Daoy (cell line): ENCODE results near the gene ARNT2. TPM values are rescaled to one million over a fixed set of nuclear protein-coding genes. Genes with fewer than 3 reads are reported as not detected.
"Not testable (repeated sequence)": the region's sequence is repeated elsewhere in the genome, so short reads cannot be mapped to it uniquely, and the experiment has no call there.

Source experiments
- DNase-seq: peaks from one replicate; pipeline ENCODE4 v3.0.0-alpha.2; 2015; ENCODE audit warnings: low read depth
- total RNA-seq: library from RNA; depleted of rRNA; stranded (reverse); fragments of >200 nt; shearing (Covaris generic); gene quantifications from 2 replicates; pipeline ENCODE4 v1.2.3, GENCODE V29; 2014; rRNA removed

ARNT2 gene
- total RNA-seq, result 7.8 and 8.0 TPM in 2 replicates

- peak; percentile 61 for DNase-seq
Observed at GRCh38 chr15:80404057-80404760, at the start of gene ARNT2. Gene ARNT2, plus strand, starts transcription at chr15:80404382. Its CDS starts 134 bp downstream, at chr15:80404516.

GRCh38 chr15:80367094-80367493 is 37.1 kb upstream of the ARNT2 start:
- peak; percentile 50 for DNase-seq

GRCh38 chr15:80367661-80368060 is 36.5 kb upstream of the ARNT2 start:
- DNase-seq, result no peak

GRCh38 chr15:80371924-80372323 is 32.3 kb upstream of the ARNT2 start:
- no peak for DNase-seq

- DNase-seq, result no peak
Observed at GRCh38 chr15:80374441-80374840, 29.7 kb upstream of the ARNT2 start.

GRCh38 chr15:80375968-80376891 is 28.0 kb upstream of the ARNT2 start:
- DNase-seq, result no peak

- no peak for DNase-seq
Observed at GRCh38 chr15:80379693-80380092, 24.5 kb upstream of the ARNT2 start.

- no peak for DNase-seq
Observed at GRCh38 chr15:80380154-80380553, 24.0 kb upstream of the ARNT2 start.

GRCh38 chr15:80382285-80382684 is 21.9 kb upstream of the ARNT2 start:
- no peak for DNase-seq

GRCh38 chr15:80384432-80384831 is 19.8 kb upstream of the ARNT2 start:
- no peak for DNase-seq

- peak; percentile 23 for DNase-seq
Observed at GRCh38 chr15:80386151-80386550, 18.0 kb upstream of the ARNT2 start.

- no peak for DNase-seq
Observed at GRCh38 chr15:80388326-80388725, 15.9 kb upstream of the ARNT2 start.

GRCh38 chr15:80389370-80389769 is 14.8 kb upstream of the ARNT2 start:
- no peak for DNase-seq

GRCh38 chr15:80390942-80391341 is 13.2 kb upstream of the ARNT2 start:
- not testable (repeated sequence) for DNase-seq

GRCh38 chr15:80395616-80396015 is 8.6 kb upstream of the ARNT2 start:
- DNase-seq, result no peak

GRCh38 chr15:80396096-80396495 is 8.1 kb upstream of the ARNT2 start:
- DNase-seq, result no peak

- DNase-seq, result no peak
Observed at GRCh38 chr15:80399508-80399907, 4.7 kb upstream of the ARNT2 start.

- peak; percentile 53 for DNase-seq
Observed at GRCh38 chr15:80401456-80401855, 2.7 kb upstream of the ARNT2 start.

GRCh38 chr15:80402339-80402738 is 1.8 kb upstream of the ARNT2 start:
- no peak for DNase-seq

- DNase-seq, result peak; percentile 45
Observed at GRCh38 chr15:80403712-80404056, 498 bp upstream of the ARNT2 start.

GRCh38 chr15:80404761-80405553 is 775 bp downstream of the ARNT2 start:
- peak; percentile 71 for DNase-seq

GRCh38 chr15:80405554-80405850 is 1.3 kb downstream of the ARNT2 start:
- DNase-seq, result no peak
